Neural progenitor cell (in vitro differentiated cells): ENCODE results near the gene TNS3. TPM values are rescaled to one million over a fixed set of nuclear protein-coding genes. Genes with fewer than 3 reads are reported as not detected.

Experiments
- DNase-seq: peaks from one replicate; pipeline ENCODE4 v3.0.0-alpha.2; 2016; ENCODE audit warnings: low spot score
- H2AFZ ChIP-seq: fragments of 200-600 bp; sonication (generic); replicated peaks from 2 replicates; pipeline ENCODE4 v1.6.1; 2016; ENCODE audit warnings: antibody characterized with exemption
- H3F3A ChIP-seq: fragments of 200-600 bp; sonication (generic); 2 replicates; pipeline ENCODE4 v1.6.1; 2016; ENCODE audit warnings: antibody characterized with exemption, low read depth
- H3K27ac ChIP-seq: fragments of 200-600 bp; sonication (generic); 2 replicates; pipeline ENCODE4 v1.5.1; 2016; ENCODE audit warnings: mild to moderate bottlenecking
- H3K27me3 ChIP-seq: fragments of 200-600 bp; sonication (generic); 2 replicates; pipeline ENCODE4 v1.6.1; 2016; ENCODE audit warnings: mild to moderate bottlenecking, moderate library complexity
- H3K36me3 ChIP-seq: fragments of 200-600 bp; sonication (generic); 2 replicates; pipeline ENCODE4 v1.5.1; 2016
- H3K4me1 ChIP-seq: fragments of 200-600 bp; sonication (generic); 2 replicates; pipeline ENCODE4 v1.6.1; 2016; ENCODE audit warnings: mixed run types
- H3K4me2 ChIP-seq: fragments of 200-600 bp; sonication (generic); 2 replicates; pipeline ENCODE4 v1.6.1; 2016
- H3K4me3 ChIP-seq: fragments of 200-600 bp; sonication (generic); 2 replicates; pipeline ENCODE4 v1.5.1; 2016
- H3K79me2 ChIP-seq: fragments of 200-600 bp; sonication (generic); 2 replicates; pipeline ENCODE4 v1.6.1; 2016; ENCODE audit warnings: low read depth
- H3K9ac ChIP-seq: fragments of 200-600 bp; sonication (generic); 2 replicates; pipeline ENCODE4 v1.6.1; 2016
- H3K9me3 ChIP-seq: fragments of 200-600 bp; sonication (generic); 2 replicates; pipeline ENCODE4 v1.5.1; 2016; ENCODE audit warnings: low read depth
- H4K20me1 ChIP-seq: fragments of 200-600 bp; sonication (generic); 2 replicates; pipeline ENCODE4 v1.6.1; 2016; ENCODE audit warnings: low read depth
- H3K27ac Mint-ChIP-seq: 3 replicates; pipeline ENCODE4 v1.8.0; 2021; ENCODE audit warnings: mixed read lengths
- H3K27me3 Mint-ChIP-seq: 2 replicates; pipeline ENCODE4 v1.8.0; 2022; ENCODE audit warnings: low read depth, mild to moderate bottlenecking, inconsistent platforms, moderate library complexity, mixed read lengths; ENCODE audit not compliant: insufficient read depth
- H3K36me3 Mint-ChIP-seq: 3 replicates; pipeline ENCODE4 v1.8.0; 2021; ENCODE audit warnings: mixed read lengths
- H3K4me1 Mint-ChIP-seq: 3 replicates; pipeline ENCODE4 v1.8.0; 2021; ENCODE audit warnings: mixed read lengths
- H3K4me3 Mint-ChIP-seq: 3 replicates; pipeline ENCODE4 v1.8.0; 2021; ENCODE audit warnings: mild to moderate bottlenecking, moderate library complexity, mixed read lengths
- H3K9me3 Mint-ChIP-seq: 3 replicates; pipeline ENCODE4 v1.8.0; 2020; ENCODE audit warnings: mixed read lengths
- CTCF ChIP-seq: fragments of 200-600 bp; sonication (generic); IDR thresholded peaks from 2 replicates; pipeline ENCODE4 v1.5.1; 2017; ENCODE audit warnings: antibody characterized with exemption, mild to moderate bottlenecking
- EZH2 ChIP-seq: fragments of 200-600 bp; sonication (generic); IDR thresholded peaks from 2 replicates; pipeline ENCODE4 v1.6.1; 2017; ENCODE audit warnings: antibody characterized with exemption, mild to moderate bottlenecking, moderate library complexity
- EZH2phosphoT487 ChIP-seq: fragments of 200-600 bp; sonication (generic); IDR thresholded peaks from 2 replicates; pipeline ENCODE4 v1.6.1; 2017; ENCODE audit warnings: antibody characterized with exemption
- total RNA-seq: library from RNA; depleted of rRNA; stranded (reverse); fragments of >200 nt; gene quantifications from 2 replicates; pipeline ENCODE4 v1.2.3, GENCODE V29; 2015; ENCODE audit warnings: low replicate concordance

Gene TNS3
- total RNA-seq, 1 donor from 2014 or later: 15.0 TPM

DNA sequence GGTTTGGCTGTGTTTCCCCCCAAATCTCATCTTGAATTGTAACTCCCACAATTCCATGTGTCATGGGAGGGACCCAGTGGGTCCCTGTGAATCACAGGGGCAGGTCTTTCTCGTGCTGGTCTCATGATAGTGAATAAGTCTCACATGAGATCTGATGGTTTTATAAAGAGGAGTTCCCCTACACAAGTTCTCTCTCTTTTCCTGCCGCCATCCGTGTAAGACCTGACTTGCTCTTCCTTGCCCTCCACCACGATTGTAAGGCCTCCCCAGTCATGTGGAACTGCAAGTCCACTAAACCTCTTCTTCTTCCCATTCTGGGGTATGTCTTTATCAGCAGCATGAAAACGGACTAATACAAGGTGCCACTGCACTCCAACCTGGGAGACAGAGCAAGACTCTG lies 329.2 kb downstream of the TNS3 start:
- Histone ChIP-seq H4K20me1 (no peaks in the 10 kb centered on the region), H3K4me3 (no peak overlapping the region), H3K79me2 (no peaks in the 10 kb centered on the region), H2AFZ (no peak overlapping the region), H3K27ac (no peak overlapping the region), H3F3A (peaks cover 7% of the 10 kb centered on the region), H3K36me3 (no peaks in the 10 kb centered on the region), H3K27me3 (peaks cover 14% of the 10 kb centered on the region), H3K4me2 (no peak overlapping the region), H3K9me3 (no peaks in the 10 kb centered on the region), H3K9ac (no peak overlapping the region), H3K4me1 (no peaks in the 10 kb centered on the region)
- DNase-seq: no peak
- H3K9me3 Mint-ChIP-seq: peaks cover 9% of the 10 kb centered on the region
- H3K27me3 Mint-ChIP-seq: peaks cover 6% of the 10 kb centered on the region
- H3K4me1 Mint-ChIP-seq: peaks cover 11% of the 10 kb centered on the region
- no peak overlapping the region for H3K27ac Mint-ChIP-seq
- H3K4me3 Mint-ChIP-seq: no peak overlapping the region
- H3K36me3 Mint-ChIP-seq: no peaks in the 10 kb centered on the region
- TF ChIP-seq EZH2 (no peak), CTCF (no peak), EZH2phosphoT487 (no peak)

- TF ChIP-seq EZH2 (no peak), CTCF (no peak), EZH2phosphoT487 (no peak)
- Mint-ChIP-seq H3K4me1 (peaks cover 9% of the 10 kb centered on the region), H3K9me3 (peaks cover 9% of the 10 kb centered on the region), H3K36me3 (no peaks in the 10 kb centered on the region), H3K27me3 (no peaks in the 10 kb centered on the region), H3K4me3 (no peak overlapping the region), H3K27ac (no peak overlapping the region)
- H3K27ac ChIP-seq: no peak overlapping the region
- no peaks in the 10 kb centered on the region for H3K79me2 ChIP-seq
- H3K27me3 ChIP-seq: no peaks in the 10 kb centered on the region
- H3F3A ChIP-seq: peaks cover 7% of the 10 kb centered on the region
- no peaks in the 10 kb centered on the region for H3K9me3 ChIP-seq
- no peaks in the 10 kb centered on the region for H3K4me1 ChIP-seq
- H2AFZ ChIP-seq: no peak overlapping the region
- H3K4me2 ChIP-seq: no peak overlapping the region
- H3K36me3 ChIP-seq: no peaks in the 10 kb centered on the region
- H3K4me3 ChIP-seq: no peak overlapping the region
- DNase-seq: no peak
- H4K20me1 ChIP-seq: no peaks in the 10 kb centered on the region
- H3K9ac ChIP-seq: no peak overlapping the region
Observed at GRCh38 chr7:47249361-47249760, 332.6 kb downstream of the TNS3 start.

- H3K4me2 ChIP-seq: no peak overlapping the region
- H3K27ac ChIP-seq: no peak overlapping the region
- Mint-ChIP-seq H3K36me3 (no peaks in the 10 kb centered on the region), H3K4me3 (no peak overlapping the region), H3K27ac (no peak overlapping the region), H3K27me3 (no peaks in the 10 kb centered on the region), H3K9me3 (peaks cover 9% of the 10 kb centered on the region), H3K4me1 (peaks cover 7% of the 10 kb centered on the region)
- TF ChIP-seq EZH2 (no peak), CTCF (no peak), EZH2phosphoT487 (no peak)
- H3K79me2 ChIP-seq: no peaks in the 10 kb centered on the region
- H3K9me3 ChIP-seq: no peaks in the 10 kb centered on the region
- no peaks in the 10 kb centered on the region for H3K4me1 ChIP-seq
- no peak overlapping the region for H3K4me3 ChIP-seq
- H4K20me1 ChIP-seq: no peaks in the 10 kb centered on the region
- H2AFZ ChIP-seq: no peak overlapping the region
- no peak overlapping the region for H3K9ac ChIP-seq
- no peaks in the 10 kb centered on the region for H3K36me3 ChIP-seq
- no peak for DNase-seq
- no peaks in the 10 kb centered on the region for H3K27me3 ChIP-seq
- H3F3A ChIP-seq: peaks cover 2% of the 10 kb centered on the region
Observed at GRCh38 chr7:47248797-47249196, 333.1 kb downstream of the TNS3 start.

DNA sequence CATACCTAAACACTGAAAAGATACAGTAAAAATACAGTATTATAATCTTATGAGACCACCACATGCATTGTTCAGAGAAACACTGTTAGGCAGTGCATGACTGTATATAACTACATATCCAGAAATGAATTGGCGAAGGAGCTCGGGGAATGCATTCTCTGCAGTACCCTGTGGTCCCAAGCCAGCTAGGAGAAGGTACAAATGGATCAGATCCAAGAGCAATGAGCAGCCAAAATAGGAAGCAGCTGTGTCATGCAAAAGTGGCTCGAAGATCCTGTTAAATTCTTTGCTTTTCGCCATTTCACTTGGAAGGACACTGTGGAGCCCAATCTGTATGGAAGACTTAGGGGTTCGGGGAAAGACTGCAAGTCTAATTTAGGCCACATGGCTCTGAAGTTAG lies 334.8 kb downstream of the TNS3 start:
- Histone ChIP-seq H3K9me3 (no peaks in the 10 kb centered on the region), H3K9ac (no peak overlapping the region), H3K4me2 (no peak overlapping the region), H3F3A (no peaks in the 10 kb centered on the region), H2AFZ (no peak overlapping the region), H3K79me2 (no peaks in the 10 kb centered on the region), H3K36me3 (no peaks in the 10 kb centered on the region), H3K4me3 (no peak overlapping the region), H3K27me3 (no peaks in the 10 kb centered on the region), H4K20me1 (no peaks in the 10 kb centered on the region), H3K4me1 (no peaks in the 10 kb centered on the region), H3K27ac (no peak overlapping the region)
- no peak overlapping the region for H3K27ac Mint-ChIP-seq
- H3K4me3 Mint-ChIP-seq: no peak overlapping the region
- TF ChIP-seq EZH2 (no peak), EZH2phosphoT487 (no peak), CTCF (no peak)
- peaks cover 6% of the 10 kb centered on the region for H3K9me3 Mint-ChIP-seq
- DNase-seq: no peak
- no peaks in the 10 kb centered on the region for H3K27me3 Mint-ChIP-seq
- H3K36me3 Mint-ChIP-seq: no peaks in the 10 kb centered on the region
- no peaks in the 10 kb centered on the region for H3K4me1 Mint-ChIP-seq
